Liver (tissue), 9 donors: ENCODE data around the gene JAKMIP3. TPM values are rescaled to one million over a fixed set of nuclear protein-coding genes. Genes with fewer than 3 reads are reported as not detected.

ENCODE experiments used
- DNase-seq: peaks from one replicate; pipeline ENCODE4 v3.0.0-alpha.2; 2017; ENCODE audit warnings: low spot score
- H3K27ac ChIP-seq, 2 donors: one replicate each; pipeline ENCODE4 v1.7.0; 2013; ENCODE audit warnings: inconsistent platforms in 2 of 2, low read length in 2 of 2, control low read depth in 1 of 2, low read depth in 1 of 2, mild to moderate bottlenecking in 1 of 2
- H3K27me3 ChIP-seq, 4 donors: one replicate each; pipeline versions ENCODE4 v1.6.1 to v1.7.0; 2013; ENCODE audit warnings: low read length in 3 of 4, inconsistent platforms in 1 of 4, mild to moderate bottlenecking in 1 of 4, moderate library complexity in 1 of 4; ENCODE audit not compliant: control insufficient read depth in 4 of 4, insufficient read depth in 4 of 4
- H3K36me3 ChIP-seq, 4 donors: one replicate each; pipeline versions ENCODE4 v1.6.1 to v1.7.0; 2013; ENCODE audit warnings: low read length in 3 of 4, mild to moderate bottlenecking in 3 of 4, low read depth in 1 of 4, moderate library complexity in 1 of 4; ENCODE audit not compliant: control insufficient read depth in 4 of 4, insufficient read depth in 3 of 4
- H3K4me1 ChIP-seq, 4 donors: one replicate each; pipeline versions ENCODE4 v1.6.1 to v1.7.0; 2013; ENCODE audit warnings: low read length in 3 of 4, mild to moderate bottlenecking in 3 of 4, moderate library complexity in 1 of 4; ENCODE audit not compliant: control insufficient read depth in 4 of 4, insufficient read depth in 4 of 4
- H3K4me3 ChIP-seq, 3 donors: one replicate each; pipeline versions ENCODE4 v1.6.1 to v1.7.0; 2013; ENCODE audit warnings: low read length in 3 of 3, control low read depth in 1 of 3, low read depth in 1 of 3, mild to moderate bottlenecking in 1 of 3
- H3K9ac ChIP-seq, 2 donors: one replicate each; pipeline ENCODE4 v1.7.0; 2013; ENCODE audit warnings: low read length in 2 of 2, mild to moderate bottlenecking in 2 of 2, moderate library complexity in 2 of 2, control low read depth in 1 of 2, low read depth in 1 of 2
- H3K9me3 ChIP-seq, 4 donors: one replicate each; pipeline versions ENCODE4 v1.6.1 to v1.7.0; 2013; ENCODE audit warnings: low read length in 3 of 4; ENCODE audit not compliant: control insufficient read depth in 4 of 4
- ATF3 ChIP-seq: IDR thresholded peaks from 2 replicates; pipeline ENCODE4 v1.6.1; 2016; ENCODE audit warnings: antibody characterized with exemption
- CTCF ChIP-seq: fragments of 150-350 bp; IDR thresholded peaks from 2 replicates; pipeline ENCODE4 v1.5.1; 2017; ENCODE audit warnings: improper control_type of control experiment, low read depth, low read length; ENCODE audit not compliant: missing input control
- EGR1 ChIP-seq, 2 donors: IDR thresholded peaks; 2 replicates each; pipeline ENCODE4 v1.6.1; 2016 to 2018; ENCODE audit warnings: antibody characterized with exemption in 2 of 2, low read depth in 2 of 2
- FOXA1 ChIP-seq: IDR thresholded peaks from 2 replicates; pipeline ENCODE4 v1.6.1; 2016; ENCODE audit warnings: antibody characterized with exemption
- FOXA2 ChIP-seq: IDR thresholded peaks from 2 replicates; pipeline ENCODE4 v1.6.1; 2016; ENCODE audit warnings: antibody characterized with exemption
- GABPA ChIP-seq, 2 donors: IDR thresholded peaks in 1 of 2; conservative IDR thresholded peaks in 1 of 2; 2 replicates each; pipeline ENCODE4 v1.6.1; 2016; ENCODE audit warnings: antibody characterized with exemption in 2 of 2, mild to moderate bottlenecking in 1 of 2, moderate library complexity in 1 of 2
- HNF4A ChIP-seq, 2 donors: conservative IDR thresholded peaks; 2 replicates each; pipeline ENCODE4 v1.6.1; 2016; ENCODE audit warnings: antibody characterized with exemption in 2 of 2, mild to moderate bottlenecking in 2 of 2
- HNF4G ChIP-seq: IDR thresholded peaks from 2 replicates; pipeline ENCODE4 v1.6.1; 2016; ENCODE audit warnings: antibody characterized with exemption
- JUND ChIP-seq, 2 donors: IDR thresholded peaks; 2 replicates each; pipeline ENCODE4 v1.6.1; 2016; ENCODE audit warnings: antibody characterized with exemption in 2 of 2
- MAX ChIP-seq: IDR thresholded peaks from 2 replicates; pipeline ENCODE4 v1.6.1; 2016; ENCODE audit warnings: antibody characterized with exemption
- NR2F2 ChIP-seq: IDR thresholded peaks from 2 replicates; pipeline ENCODE4 v1.6.1; 2016; ENCODE audit warnings: antibody characterized with exemption
- RAD21 ChIP-seq, 2 donors: IDR thresholded peaks; 2 replicates each; pipeline ENCODE4 v1.6.1; 2016; ENCODE audit warnings: antibody characterized with exemption in 2 of 2, mild to moderate bottlenecking in 2 of 2
- REST ChIP-seq: IDR thresholded peaks from 2 replicates; pipeline ENCODE4 v1.6.1; 2016; ENCODE audit warnings: antibody characterized with exemption, mild to moderate bottlenecking
- RXRA ChIP-seq, 2 donors: IDR thresholded peaks; 2 replicates each; pipeline ENCODE4 v1.6.1; 2017 to 2018; ENCODE audit warnings: antibody characterized with exemption in 2 of 2, mild to moderate bottlenecking in 1 of 2
- SP1 ChIP-seq: IDR thresholded peaks from 2 replicates; pipeline ENCODE4 v1.6.1; 2018; ENCODE audit warnings: antibody characterized with exemption, mild to moderate bottlenecking
- TAF1 ChIP-seq: conservative IDR thresholded peaks from 2 replicates; pipeline ENCODE4 v1.6.1; 2016; ENCODE audit warnings: antibody characterized with exemption, mild to moderate bottlenecking
- YY1 ChIP-seq: IDR thresholded peaks from 2 replicates; pipeline ENCODE4 v1.6.1; 2016; ENCODE audit warnings: antibody characterized with exemption, mild to moderate bottlenecking
- ZBTB33 ChIP-seq: IDR thresholded peaks from 2 replicates; pipeline ENCODE4 v1.6.1; 2016; ENCODE audit warnings: antibody characterized with exemption
- WGBS: extraction: QIAGEN DNeasy Blood & Tissue Kit; methylation state at CpG from one replicate; pipeline ENCODE4 v1.1.7; 2013; 5-methylcytosine and 5-hydroxymethylcytosine counted together
- polyA plus RNA-seq, 2 donors: library from polyadenylated mRNA; stranded (reverse) in 1 of 2; unstranded in 1 of 2; fragments of 200-250 nt in 1 of 2; fragments of >200 nt in 1 of 2; fragmentation: Nextera tagmentation in 1 of 2; extraction: Ambion mirVana in 1 of 2; gene quantifications; one replicate each; pipeline versions ENCODE4 v1.2.1 to v1.2.3, GENCODE V29; 2013 to 2015
- total RNA-seq, 2 donors: library from RNA; depleted of rRNA; stranded (reverse); fragments of >200 nt; gene quantifications; one replicate each; pipeline ENCODE4 v1.2.3, GENCODE V29; 2014
- donor health status: healthy.
- donor health status: healthy.
- donor health status: healthy.
- donor health status: healthy.
- donor health status: healthy.

The JAKMIP3 gene
- total and polyA plus RNA-seq, 4 donors = 0.08 to 0.17 (median 0.09) TPM; not detected in 1

GRCh38 chr10:132096863-132097478 is 31.2 kb downstream of the JAKMIP3 start:
- Histone ChIP-seq H3K9me3 (no peaks in the 10 kb centered on the region), H3K9ac (no peak overlapping the region), H3K4me1 (no peaks in the 10 kb centered on the region), H3K27ac (no peak overlapping the region), H3K36me3 (no peaks in the 10 kb centered on the region), H3K27me3 (no peaks in the 10 kb centered on the region), H3K4me3 (no peak overlapping the region)
- no peak for TF ChIP-seq FOXA1
- no peak for TF ChIP-seq HNF4G
- peak; percentile 16 for DNase-seq
- whole genome bisulfite sequencing = 92% methylated on average over 22 of the region's 22 CpGs

GRCh38 chr10:132097609-132098377 is 32.0 kb downstream of the JAKMIP3 start:
- Histone ChIP-seq H3K4me1 (no peaks in the 10 kb centered on the region), H3K27me3 (no peaks in the 10 kb centered on the region), H3K9ac (no peak overlapping the region), H3K9me3 (no peaks in the 10 kb centered on the region), H3K27ac (no peak overlapping the region), H3K4me3 (no peak overlapping the region), H3K36me3 (no peaks in the 10 kb centered on the region)
- 93% methylated on average over 5 of the region's 5 CpGs for WGBS
- no peak for DNase-seq
- TF ChIP-seq JUND (IDR thresholded peaks at IDR 0.05) (no peak), ATF3 (no peak), FOXA1 (no peak), RXRA (IDR thresholded peaks at IDR 0.05) (no peak), FOXA2 (no peak), REST (no peak), EGR1 (IDR thresholded peaks at IDR 0.05; ENCODE audit: low read depth in 2 of 2) (no peak), HNF4G (no peak), NR2F2 (no peak), YY1 (no peak), TAF1 (no peak), SP1 (no peak), MAX (no peak), RAD21 (IDR thresholded peaks at IDR 0.05) (no peak), HNF4A (conservative IDR thresholded peaks at IDR 0.05) (no peak), ZBTB33 (no peak), CTCF (no peak), GABPA (IDR thresholded peaks at IDR 0.05 in 1 of 2, conservative IDR thresholded peaks at IDR 0.05 in 1 of 2) (no peak)
